Fibroblast of mammary gland (primary cell): ENCODE data around the gene CAMLG.

Experiments used
- DNase-seq: peaks from one replicate; pipeline ENCODE4 v3.0.0-alpha.2; 2010; ENCODE audit warnings: low read depth
- H3K4me3 ChIP-seq: 2 replicates; pipeline ENCODE4 v1.5.1; 2011; ENCODE audit warnings: low read depth, mild to moderate bottlenecking, low read length, moderate library complexity; ENCODE audit not compliant: control insufficient read depth
- TF ChIP-seq, protein P1 (sequence below): conservative IDR thresholded peaks from 2 replicates; pipeline ENCODE4 v1.5.1; 2011; ENCODE audit warnings: low read depth, low read length, inconsistent platforms; ENCODE audit not compliant: control insufficient read depth, insufficient read depth

The CAMLG gene

DNA sequence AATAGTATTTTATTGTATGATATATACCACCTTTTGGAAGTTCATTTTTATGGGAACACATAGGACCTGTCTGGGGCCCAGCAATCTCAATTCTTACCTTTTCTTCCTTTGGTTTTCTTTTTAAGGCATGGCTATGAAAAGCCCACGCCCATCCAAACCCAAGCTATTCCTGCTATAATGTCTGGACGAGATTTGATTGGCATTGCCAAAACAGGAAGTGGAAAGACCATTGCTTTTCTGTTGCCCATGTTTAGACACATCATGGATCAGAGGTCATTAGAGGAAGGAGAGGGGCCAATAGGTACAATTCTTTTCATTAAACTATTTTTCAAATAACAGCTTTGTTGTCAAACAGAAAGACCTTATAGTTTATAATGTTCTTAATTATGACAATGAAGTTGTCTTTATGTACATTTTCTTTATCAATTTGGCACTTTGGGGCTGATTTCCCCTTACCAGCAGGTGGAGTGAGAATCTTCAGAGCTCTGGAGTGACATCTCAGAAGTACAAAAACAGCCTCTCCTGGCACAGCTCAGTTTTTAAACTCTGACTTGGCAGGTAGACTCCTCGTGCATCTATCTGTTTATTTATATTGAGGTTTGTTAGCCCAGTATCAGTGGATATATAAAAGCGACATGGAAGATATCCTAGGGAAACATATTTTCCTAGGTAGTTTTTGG, 46.0 kb downstream of the CAMLG start:
- H3K4me3 ChIP-seq = no peak overlapping the region
- DNase-seq = peak; percentile 11
- TF ChIP-seq, protein P1, sequence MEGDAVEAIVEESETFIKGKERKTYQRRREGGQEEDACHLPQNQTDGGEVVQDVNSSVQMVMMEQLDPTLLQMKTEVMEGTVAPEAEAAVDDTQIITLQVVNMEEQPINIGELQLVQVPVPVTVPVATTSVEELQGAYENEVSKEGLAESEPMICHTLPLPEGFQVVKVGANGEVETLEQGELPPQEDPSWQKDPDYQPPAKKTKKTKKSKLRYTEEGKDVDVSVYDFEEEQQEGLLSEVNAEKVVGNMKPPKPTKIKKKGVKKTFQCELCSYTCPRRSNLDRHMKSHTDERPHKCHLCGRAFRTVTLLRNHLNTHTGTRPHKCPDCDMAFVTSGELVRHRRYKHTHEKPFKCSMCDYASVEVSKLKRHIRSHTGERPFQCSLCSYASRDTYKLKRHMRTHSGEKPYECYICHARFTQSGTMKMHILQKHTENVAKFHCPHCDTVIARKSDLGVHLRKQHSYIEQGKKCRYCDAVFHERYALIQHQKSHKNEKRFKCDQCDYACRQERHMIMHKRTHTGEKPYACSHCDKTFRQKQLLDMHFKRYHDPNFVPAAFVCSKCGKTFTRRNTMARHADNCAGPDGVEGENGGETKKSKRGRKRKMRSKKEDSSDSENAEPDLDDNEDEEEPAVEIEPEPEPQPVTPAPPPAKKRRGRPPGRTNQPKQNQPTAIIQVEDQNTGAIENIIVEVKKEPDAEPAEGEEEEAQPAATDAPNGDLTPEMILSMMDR = no peak

DNA sequence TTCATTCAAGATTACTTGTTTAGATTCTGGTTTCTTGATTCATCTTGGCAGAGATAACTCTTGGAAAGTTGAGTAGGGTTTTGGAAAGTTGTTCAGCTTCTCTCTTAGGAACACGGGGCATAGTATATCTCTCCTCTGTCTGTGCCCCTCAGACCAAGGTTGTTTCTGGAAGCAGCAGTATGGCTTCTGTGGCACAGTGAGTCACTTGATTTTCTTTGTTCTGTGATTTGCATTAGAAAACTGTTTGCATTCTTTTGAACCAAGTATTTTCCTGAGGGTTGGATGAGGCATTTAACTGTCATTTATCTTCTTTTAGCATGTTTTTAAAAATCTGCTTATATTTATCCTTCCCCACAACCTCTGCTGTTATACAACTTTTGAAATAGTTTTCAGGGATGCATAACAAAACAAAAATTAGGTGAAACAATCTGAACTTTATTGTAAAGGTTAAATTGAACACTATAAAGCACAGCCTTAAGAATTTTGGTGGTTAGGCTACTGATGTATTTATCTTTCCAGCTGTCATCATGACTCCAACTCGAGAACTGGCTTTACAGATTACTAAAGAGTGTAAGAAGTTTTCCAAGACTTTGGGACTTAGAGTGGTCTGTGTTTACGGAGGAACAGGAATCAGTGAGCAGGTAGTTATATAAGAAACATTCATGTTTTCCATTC, 46.7 kb downstream of the CAMLG start:
- DNase-seq = peak; percentile 25
- no peak overlapping the region for H3K4me3 ChIP-seq
- TF ChIP-seq, protein P1 = no peak

DNA sequence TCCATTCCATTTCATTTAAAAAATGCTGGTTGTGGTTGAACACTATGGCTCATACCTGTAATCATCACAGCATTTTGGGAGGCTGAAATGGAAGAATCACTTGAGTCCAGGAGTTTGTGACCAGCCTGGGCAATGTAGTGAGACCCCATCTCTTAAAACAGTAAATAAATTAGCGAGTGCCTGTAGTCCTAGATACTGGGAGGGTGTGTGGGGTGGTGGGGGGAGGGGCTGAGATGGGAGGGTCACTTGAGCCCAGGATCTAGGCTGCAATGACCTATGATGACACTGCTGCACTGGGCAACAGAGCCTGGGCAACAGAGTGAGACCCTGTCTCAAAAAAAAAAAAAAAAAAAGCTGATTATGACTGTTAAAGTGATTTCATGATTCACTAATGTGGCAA, 49.3 kb downstream of the CAMLG start:
- no peak overlapping the region for H3K4me3 ChIP-seq
- no peak for DNase-seq
- TF ChIP-seq, protein P1 = no peak

DNA sequence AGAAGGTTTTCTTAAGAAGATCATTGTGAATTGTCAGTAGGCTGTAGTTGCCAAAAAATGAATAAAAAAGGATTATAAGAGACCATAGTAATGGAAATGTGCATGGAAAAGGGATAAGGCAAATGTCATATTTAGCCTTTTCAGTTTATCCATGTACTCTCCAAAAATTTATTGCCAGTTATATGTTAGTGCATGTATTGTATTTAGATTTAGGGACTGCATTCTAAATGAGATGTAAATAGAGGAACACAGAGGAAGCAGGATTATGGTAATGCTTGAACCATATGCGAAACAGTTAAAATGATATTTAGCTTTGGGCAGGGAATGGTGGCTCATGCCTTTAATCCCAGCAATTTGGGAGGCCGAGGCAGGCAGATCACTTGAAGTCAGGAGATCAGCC, 53.2 kb downstream of the CAMLG start:
- TF ChIP-seq, protein P1 = no peak
- no peak overlapping the region for H3K4me3 ChIP-seq
- DNase-seq = no peak

DNA sequence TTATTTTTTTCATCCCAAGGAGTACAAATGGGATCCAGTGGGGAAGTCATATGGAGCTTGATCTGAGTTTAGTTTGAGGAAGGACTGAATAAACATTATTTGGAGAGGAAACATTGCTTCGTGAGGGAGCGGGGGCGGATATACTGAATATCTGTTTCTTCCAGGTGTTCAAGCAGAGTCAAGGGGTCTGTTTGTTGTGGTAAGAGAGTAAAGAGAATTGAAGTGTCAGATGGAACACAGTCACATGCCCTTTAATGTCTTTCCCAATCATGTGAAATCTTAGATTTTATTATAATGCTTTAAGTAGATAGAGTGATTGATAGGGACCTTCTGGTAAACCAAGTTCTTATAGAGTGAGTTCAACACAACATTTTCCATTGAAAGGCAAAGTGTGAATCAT, 53.9 kb downstream of the CAMLG start:
- TF ChIP-seq, protein P1 = no peak
- DNase-seq = no peak
- no peak overlapping the region for H3K4me3 ChIP-seq

DNA sequence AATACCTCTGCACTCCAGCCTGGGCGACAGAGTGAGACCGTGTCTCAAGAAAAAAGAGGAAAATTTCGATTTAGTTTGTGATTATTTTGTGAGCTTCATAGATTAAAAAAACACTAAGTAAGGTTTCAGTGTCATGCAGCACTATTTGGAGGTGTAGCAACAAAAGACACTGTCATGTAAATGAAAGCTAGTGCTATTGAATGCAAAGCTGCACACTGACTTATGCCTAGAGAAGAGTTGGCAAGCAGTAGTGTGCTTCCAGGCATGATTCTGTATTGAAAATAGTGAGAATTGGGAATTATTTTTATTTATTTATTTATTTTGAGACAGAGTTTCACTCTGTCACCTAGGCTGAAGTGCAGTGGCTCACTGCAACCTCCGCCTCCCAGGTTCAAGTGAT, 54.8 kb downstream of the CAMLG start:
- TF ChIP-seq, protein P1 = no peak
- no peak for DNase-seq
- H3K4me3 ChIP-seq = no peak overlapping the region
